HEK293 (cell line): ENCODE measurements around the gene RANBP3L.

Source experiments
- EGR2 ChIP-seq: fragments of 450-650 bp; formaldehyde crosslinking; IDR thresholded peaks from 2 replicates; pipeline ENCODE4 v1.5.1; 2016; ENCODE audit warnings: low read depth, missing biosample characterization, missing genetic modification characterization
- ZNF121 ChIP-seq: fragments of 450-650 bp; formaldehyde crosslinking; IDR thresholded peaks from 2 replicates; pipeline ENCODE4 v1.5.1; 2016; ENCODE audit warnings: missing biosample characterization, missing genetic modification characterization
- ZNF175 ChIP-seq: fragments of 450-650 bp; formaldehyde crosslinking; IDR thresholded peaks from 2 replicates; pipeline ENCODE4 v1.5.1; 2016; ENCODE audit warnings: missing biosample characterization, missing genetic modification characterization
- ZNF624 ChIP-seq: fragments of 450-650 bp; formaldehyde crosslinking; IDR thresholded peaks from 2 replicates; pipeline ENCODE4 v1.5.1; 2017; ENCODE audit warnings: missing biosample characterization, missing genetic modification characterization
- ZNF670 ChIP-seq: fragments of 450-650 bp; formaldehyde crosslinking; IDR thresholded peaks from 2 replicates; pipeline ENCODE4 v1.5.1; 2016; ENCODE audit warnings: missing biosample characterization, missing genetic modification characterization, low read depth
- TF ChIP-seq, protein P1 (sequence below): fragments of 450-650 bp; formaldehyde crosslinking; IDR thresholded peaks from 2 replicates; pipeline ENCODE4 v1.5.1; 2016; ENCODE audit warnings: missing biosample characterization, missing genetic modification characterization
- TF ChIP-seq, protein P2 (sequence below): fragments of 450-650 bp; formaldehyde crosslinking; IDR thresholded peaks from 2 replicates; pipeline ENCODE4 v1.5.1; 2017; ENCODE audit warnings: missing biosample characterization, missing genetic modification characterization

DNA sequence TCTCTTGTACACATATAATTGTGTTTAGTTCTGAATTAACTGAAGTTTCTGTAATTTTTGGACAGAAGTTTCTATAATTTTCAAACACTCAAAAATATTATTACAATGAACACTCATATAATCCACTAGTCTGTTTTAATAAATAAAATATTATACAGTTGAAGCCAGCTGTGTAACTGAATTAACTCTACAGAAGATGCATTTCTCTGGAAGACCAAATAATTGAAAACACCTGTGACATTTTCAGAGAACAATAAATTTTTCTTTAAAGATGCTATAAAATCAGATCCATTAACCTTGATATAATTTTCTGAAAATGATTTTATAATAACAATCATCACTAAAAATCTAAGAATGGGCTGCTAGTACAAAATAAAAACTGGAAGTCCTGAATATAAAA, 74.7 kb downstream of the RANBP3L start:
- TF ChIP-seq, protein P1, sequence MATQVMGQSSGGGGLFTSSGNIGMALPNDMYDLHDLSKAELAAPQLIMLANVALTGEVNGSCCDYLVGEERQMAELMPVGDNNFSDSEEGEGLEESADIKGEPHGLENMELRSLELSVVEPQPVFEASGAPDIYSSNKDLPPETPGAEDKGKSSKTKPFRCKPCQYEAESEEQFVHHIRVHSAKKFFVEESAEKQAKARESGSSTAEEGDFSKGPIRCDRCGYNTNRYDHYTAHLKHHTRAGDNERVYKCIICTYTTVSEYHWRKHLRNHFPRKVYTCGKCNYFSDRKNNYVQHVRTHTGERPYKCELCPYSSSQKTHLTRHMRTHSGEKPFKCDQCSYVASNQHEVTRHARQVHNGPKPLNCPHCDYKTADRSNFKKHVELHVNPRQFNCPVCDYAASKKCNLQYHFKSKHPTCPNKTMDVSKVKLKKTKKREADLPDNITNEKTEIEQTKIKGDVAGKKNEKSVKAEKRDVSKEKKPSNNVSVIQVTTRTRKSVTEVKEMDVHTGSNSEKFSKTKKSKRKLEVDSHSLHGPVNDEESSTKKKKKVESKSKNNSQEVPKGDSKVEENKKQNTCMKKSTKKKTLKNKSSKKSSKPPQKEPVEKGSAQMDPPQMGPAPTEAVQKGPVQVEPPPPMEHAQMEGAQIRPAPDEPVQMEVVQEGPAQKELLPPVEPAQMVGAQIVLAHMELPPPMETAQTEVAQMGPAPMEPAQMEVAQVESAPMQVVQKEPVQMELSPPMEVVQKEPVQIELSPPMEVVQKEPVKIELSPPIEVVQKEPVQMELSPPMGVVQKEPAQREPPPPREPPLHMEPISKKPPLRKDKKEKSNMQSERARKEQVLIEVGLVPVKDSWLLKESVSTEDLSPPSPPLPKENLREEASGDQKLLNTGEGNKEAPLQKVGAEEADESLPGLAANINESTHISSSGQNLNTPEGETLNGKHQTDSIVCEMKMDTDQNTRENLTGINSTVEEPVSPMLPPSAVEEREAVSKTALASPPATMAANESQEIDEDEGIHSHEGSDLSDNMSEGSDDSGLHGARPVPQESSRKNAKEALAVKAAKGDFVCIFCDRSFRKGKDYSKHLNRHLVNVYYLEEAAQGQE (tag by site-specific recombination): no peak
- TF ChIP-seq, protein P2, sequence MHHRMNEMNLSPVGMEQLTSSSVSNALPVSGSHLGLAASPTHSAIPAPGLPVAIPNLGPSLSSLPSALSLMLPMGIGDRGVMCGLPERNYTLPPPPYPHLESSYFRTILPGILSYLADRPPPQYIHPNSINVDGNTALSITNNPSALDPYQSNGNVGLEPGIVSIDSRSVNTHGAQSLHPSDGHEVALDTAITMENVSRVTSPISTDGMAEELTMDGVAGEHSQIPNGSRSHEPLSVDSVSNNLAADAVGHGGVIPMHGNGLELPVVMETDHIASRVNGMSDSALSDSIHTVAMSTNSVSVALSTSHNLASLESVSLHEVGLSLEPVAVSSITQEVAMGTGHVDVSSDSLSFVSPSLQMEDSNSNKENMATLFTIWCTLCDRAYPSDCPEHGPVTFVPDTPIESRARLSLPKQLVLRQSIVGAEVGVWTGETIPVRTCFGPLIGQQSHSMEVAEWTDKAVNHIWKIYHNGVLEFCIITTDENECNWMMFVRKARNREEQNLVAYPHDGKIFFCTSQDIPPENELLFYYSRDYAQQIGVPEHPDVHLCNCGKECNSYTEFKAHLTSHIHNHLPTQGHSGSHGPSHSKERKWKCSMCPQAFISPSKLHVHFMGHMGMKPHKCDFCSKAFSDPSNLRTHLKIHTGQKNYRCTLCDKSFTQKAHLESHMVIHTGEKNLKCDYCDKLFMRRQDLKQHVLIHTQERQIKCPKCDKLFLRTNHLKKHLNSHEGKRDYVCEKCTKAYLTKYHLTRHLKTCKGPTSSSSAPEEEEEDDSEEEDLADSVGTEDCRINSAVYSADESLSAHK (tag by site-specific recombination): no peak
- TF ChIP-seq ZNF121 (tag by site-specific recombination) (no peak), EGR2 (tag by site-specific recombination) (no peak), ZNF670 (tag by site-specific recombination) (no peak), ZNF624 (tag by site-specific recombination) (no peak), ZNF175 (tag by site-specific recombination) (no peak)
